ENCODE data around the gene CELF6.
A peak's percentile ranks its signal among the peaks of the same experiment; 100 is the strongest.

Gene CELF6

DNA sequence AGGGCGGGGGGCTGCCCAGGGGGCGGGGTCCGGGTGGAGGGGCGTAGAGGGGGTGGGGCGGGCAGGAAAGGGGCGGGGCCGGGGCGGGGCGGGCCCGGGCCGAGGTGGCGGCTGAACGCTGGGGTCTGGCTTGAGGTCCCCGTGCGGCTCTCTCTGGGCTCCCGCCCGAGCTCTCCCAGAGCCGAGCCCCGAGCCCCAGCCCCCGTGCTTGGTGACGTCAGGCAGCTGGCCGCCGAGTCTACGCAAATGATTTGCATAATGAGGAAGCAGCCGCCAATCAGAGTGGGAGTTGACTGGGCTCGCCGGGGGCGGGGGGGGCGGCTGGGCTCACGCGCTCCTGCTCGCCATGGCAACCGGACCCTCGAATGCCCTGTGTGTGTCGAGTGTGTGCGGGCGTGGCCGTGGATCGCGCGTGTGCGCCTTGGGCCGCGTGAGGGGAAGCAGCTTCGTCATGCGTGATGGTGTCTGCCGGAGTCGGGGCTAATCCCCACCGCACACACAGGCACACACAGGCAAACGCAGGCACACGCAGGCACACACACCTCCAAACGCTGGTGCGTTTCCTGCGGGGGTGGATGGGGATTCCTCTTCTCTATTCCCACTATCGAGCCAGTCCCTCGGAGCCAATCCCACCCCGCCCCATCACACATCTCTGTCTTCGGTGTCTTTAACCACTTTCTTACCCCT is at the start of gene CELF6:
TSS of gene CELF6 (minus strand) at position 173 of the 687 bp plus-strand sequence. CDS start 283 bp downstream, outside the sequence.
- DNase-seq (ENCODE audit: low spot score), result peak; percentile 89

DNA sequence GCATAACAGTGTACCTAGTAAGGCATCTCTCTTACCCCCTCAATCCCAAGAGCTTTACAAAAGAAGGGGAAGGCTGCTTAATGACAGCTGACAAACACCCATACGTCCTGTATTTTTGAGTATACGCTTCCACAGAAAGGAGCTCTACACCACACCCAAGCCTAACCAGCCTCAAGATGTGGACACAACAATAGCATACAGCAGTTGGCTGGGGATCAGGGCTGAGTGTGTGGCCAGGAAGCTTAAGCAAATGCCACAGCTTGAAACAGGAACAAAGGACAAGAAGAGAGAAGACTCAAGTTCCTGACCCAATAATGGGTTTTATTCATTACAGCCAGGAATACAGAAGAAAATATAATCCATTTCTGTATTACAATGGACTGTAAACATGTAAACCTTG is 48.9 kb upstream of the CELF6 start:
- DNase-seq (ENCODE audit: low spot score), result peak; percentile 69

DNA sequence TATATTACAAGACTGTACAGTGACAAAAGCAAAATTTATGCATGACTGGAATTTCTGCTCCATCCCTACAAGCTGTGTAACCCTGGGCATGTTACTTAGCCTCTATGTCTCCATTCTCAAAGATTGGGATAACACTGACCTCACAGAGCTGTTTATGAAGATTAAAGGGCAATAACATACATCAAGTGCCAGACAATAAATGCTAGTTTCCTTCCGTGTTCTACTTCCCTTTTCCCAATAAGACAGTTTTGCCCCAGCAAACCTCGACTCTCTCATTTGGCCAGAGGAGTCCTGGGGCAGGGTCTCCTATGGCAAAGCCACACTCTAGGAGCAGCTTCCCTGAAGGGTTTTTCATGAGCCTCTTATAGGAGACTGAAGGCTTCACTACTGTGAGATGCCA is 48.4 kb upstream of the CELF6 start:
- DNase-seq (ENCODE audit: low spot score), result no peak

DNA sequence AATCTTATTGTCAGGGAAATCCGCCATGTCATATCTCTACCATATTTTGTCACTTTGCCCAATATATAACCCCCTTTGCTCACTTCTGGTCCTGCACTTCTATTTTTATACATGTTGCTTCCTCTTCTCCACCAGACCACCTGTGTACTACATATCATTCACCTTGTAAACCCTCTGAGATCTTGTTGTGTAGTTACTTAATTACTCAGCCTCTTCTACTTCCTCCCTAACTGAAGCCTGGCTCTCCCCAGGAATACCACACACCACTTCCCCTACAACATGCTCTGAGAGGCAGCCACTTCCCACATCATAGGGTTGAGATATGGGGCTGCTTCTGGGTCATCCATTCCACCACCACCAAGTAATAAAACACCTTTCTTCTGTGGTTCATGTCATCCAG is 45.9 kb upstream of the CELF6 start:
- peak; percentile 65 for DNase-seq (ENCODE audit: low spot score)

DNA sequence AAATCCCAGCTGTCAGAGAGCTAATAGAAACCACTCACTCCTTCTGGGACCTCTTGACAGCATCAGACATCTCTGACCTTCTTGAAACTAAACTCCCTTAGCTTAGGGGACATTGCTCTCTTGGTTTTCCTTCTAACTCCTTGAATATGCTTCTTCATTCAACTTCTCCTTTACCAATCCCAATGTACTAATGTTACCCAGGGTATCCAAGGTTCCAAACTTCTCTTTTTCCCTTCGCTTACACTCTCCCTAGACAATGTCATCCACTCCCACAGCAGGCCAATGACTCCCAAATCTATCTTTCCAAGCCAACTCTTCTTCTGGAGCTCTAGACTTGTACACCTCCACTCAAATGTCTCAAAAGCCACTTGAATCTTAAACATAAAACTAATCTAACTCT is 41.2 kb upstream of the CELF6 start:
- DNase-seq (ENCODE audit: low spot score), result no peak

DNA sequence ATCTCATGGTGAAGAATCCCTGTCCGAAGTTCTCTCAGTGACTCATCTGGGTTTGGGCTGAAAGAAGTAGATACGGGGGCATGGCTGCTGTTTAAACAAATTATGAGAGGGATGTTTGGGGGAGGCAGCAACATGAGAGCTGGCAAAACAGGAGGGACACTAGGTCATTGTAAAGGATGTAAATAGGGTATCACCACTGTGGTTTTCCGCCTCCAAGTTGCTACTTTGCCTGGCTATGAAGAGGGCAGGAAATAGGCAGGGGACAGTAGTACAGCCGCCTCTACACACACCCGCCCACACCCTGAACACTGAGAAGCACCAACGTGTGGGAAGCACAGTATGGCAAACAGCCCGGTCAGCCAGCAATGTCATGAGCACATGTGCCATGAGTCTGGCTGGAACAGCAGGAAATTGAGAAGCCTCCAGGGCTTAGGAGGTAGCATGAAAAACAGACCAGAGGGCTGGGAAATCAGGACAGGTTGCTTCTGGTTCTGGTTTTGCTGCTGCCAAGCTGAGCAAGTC is 38.8 kb upstream of the CELF6 start:
- peak; percentile 72 for DNase-seq (ENCODE audit: low spot score)

DNA sequence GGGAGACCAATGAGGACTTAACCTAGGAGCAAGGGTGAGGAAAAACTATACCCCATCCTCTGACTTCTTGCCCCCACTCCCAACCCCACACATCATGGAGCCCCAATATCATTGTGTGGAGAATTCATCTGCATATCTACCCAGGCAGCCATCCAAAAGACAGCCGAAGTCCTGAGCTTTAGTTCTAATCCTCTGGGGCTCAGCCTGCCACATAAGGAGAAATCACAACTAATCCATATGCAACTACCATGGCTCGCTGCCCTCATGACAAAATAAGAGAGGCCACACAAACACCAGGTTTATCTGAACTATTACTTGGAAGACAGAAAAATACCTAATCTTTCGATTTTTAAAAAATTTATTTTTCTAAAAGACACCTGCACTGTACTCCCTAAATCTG is 38.2 kb upstream of the CELF6 start:
- DNase-seq (ENCODE audit: low spot score), result no peak

DNA sequence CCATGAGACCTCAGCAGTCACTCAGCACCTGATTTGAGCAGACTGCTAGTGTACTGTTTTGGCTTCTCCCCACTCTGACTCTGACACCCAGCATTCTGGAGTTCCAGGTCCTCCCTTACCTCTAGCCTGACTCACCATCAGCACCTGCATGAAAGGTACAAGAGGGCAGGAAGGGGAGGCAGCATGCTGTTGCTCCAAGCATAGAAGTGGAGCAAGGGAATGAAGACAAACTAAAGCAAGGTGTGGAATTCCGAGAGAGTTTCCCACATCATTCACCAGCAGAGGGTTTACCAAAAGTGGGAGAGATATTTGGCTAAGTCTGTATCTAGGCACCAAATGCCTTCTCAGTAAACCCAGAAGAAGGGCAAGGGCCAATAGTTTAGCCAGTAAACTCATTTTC is 34.5 kb upstream of the CELF6 start:
- no peak for DNase-seq (ENCODE audit: low spot score)

DNA sequence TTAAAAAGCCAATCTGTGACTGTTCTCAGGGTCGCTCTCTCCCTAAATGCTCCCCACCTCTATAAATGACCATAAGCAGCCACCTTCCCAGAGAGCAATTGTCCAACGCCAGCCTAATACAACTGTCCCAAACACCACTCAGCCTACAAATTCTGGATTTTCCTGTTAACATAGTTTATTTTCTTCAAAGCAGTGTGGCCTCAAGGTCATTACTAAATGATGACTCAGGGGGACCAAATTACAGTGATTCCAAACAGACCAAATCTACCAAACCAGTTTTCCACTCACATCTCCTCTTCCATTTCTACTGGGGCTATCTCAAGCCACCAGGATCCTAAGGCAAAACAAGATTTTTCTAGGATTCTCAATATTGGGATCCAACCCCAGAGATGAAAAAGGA is 33.3 kb upstream of the CELF6 start:
- no peak for DNase-seq (ENCODE audit: low spot score)

DNA sequence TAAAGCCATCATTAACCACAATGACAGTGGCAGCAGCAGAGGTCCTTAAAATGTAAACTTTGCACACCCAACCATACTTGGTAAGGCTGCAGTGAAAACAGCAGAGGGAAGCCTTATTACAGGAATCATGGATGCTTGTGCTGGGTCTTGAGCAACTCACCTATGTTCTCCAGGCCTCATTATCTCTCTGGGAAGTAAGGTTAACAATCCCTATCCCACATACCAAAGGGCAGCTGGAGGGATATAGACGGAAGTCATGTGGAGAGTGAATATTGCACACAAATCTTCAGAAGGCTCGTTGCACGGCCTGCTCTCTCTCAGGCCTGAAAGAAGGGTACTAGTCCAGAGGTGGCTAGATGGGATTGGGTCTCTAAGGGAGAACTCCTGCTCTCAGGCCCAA is 25.8 kb upstream of the CELF6 start:
- no peak for DNase-seq (ENCODE audit: low spot score)

DNA sequence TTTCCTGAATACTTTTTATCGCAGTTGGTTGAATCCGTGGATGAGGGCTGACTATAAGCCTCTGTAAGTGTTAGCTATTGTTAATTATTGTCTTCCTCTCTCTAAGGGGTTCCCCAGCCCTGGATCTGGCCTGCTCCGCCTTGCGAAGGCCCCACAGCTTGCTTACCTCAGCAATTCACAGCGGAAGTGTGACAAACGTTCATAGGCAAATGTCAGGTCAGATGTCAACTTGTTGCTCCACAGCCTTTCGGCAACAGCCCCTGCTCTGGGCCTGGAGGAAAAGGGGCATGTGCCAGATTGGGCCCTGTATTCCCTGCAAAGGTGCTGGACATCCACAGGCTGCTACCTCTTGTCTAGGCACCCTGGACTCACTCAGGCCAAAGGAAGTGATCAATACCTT is 25.3 kb upstream of the CELF6 start:
- no peak for DNase-seq (ENCODE audit: low spot score)

DNA sequence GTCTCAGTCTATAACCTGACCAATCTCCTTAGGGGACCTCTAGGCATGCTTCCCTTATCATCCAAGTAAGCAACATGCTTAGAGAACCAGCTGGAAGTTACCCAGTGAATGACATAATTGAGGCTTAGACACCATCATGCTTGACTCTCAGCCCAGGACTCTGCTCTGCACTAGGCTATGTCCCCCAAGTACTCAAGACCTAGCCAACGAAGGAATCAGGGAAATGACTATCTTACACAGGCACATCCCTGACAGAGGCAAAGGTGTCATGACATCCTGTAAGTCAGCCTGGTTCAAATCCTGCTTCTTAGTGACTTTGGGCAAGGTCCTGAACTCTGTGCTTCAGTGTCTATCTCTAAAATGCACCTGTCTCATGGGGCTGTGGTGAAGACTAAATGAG is 24.6 kb upstream of the CELF6 start:
- no peak for DNase-seq (ENCODE audit: low spot score)

DNA sequence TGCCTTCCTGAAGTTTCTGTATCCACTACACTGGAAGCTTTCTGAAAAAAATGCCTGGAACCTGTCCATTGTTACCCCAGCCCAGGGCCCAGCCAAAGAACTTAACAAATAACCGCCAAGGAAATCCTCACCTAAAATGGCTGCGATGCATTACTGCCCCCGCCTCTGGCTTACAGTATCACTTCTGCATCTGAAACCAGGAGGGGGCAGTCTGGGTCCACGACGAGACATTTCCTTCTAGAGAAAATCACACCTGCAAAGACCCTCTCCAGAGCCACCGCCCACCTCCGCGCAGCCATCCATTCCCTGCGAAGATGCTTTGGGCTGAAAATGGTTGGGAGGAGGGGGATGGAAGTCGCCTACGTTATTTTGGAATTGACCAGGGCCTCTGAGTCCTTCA is 22.4 kb upstream of the CELF6 start:
- no peak for DNase-seq (ENCODE audit: low spot score)

DNA sequence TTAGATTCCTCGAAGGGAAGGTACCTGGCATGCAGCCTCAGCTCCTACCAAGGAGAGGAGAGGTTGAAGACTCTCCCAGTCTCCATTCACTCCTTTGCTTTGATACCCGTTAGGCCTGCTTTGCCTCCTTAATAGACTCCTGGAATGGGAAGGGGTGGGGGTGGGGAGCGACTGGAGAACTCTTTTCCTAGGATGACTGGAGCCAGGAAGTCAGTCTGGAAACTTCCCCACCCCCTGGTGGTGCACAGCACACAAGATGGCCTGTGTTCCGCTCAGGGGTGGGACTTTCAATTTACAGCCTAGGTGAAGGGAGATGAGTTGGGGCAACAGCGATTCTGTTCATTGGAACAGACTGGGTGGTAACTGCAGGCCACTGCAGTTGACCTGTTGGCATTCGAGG is 21.4 kb upstream of the CELF6 start:
- DNase-seq (ENCODE audit: low spot score), result no peak

DNA sequence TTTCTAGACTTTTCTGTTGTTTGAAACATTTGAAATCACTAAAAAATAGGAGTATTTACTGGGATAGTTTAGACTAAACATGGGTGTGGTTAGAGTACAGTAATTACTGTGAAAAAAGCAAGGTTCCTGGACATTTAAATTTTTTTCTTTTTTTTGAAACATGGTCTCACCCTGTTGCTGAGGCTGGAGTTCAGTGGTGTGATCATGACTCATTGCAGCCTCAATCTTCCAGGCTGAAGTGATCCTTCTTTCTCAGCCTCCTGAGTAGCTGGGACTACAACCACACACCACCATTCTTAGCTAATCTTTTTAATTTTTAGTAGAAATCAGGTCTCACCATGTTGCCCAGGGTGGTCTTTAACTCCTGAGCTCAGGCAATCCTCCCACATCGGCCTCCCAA is 20.4 kb upstream of the CELF6 start:
- DNase-seq (ENCODE audit: low spot score), result no peak

DNA sequence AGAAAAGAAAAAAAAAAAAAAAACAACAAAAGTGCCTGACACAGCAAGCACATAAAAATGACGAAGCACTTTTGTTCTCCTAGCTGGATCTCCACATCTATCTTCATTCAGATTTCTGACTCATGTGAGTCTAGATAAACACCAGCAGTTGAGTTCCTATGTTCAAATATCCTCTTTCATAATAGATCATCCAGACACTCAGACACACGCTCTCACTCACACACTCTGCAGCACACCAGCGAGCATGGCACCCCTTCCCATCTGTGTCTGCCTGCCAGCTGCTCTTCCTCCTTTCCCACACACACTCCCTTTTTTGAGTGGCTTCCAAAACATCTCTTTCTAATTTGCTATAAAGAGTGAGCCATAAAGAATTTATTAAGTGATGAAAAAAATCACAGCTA is 19.8 kb upstream of the CELF6 start:
- peak; percentile 75 for DNase-seq (ENCODE audit: low spot score)

DNA sequence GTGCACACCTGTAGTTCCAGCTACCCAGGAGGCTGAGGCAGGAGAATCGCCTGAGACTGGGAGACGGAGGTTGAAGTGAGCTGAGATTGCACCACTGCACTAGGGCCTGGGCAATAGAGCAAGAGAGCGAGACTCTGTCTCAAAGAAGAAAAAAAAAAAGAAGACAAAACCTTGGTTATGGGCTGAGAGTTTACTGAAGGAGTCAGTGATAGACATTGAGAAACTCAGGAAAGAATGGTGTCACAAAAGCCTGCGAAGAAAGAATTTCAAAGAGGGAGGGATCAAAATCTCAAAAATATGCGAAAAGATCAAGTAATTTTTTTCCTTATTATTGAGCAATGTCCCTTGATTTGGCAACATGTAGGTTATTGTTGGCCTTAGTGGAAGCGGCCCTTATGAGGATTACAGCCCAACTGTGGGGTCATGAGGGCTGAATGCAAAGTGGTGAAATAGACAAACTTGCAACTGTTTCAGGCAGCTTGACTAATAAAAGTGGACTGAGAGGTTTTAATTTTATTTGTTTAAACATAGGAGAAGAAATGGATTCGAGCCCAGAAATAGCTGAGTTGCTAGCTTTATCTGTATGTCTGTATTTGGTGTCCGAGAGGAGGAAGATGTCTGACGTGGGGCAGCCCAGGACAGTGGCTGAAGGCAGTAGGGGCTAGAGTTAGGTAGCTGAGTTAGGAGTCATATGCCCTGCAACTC is 18.8 kb upstream of the CELF6 start:
- DNase-seq (ENCODE audit: low spot score), result no peak

DNA sequence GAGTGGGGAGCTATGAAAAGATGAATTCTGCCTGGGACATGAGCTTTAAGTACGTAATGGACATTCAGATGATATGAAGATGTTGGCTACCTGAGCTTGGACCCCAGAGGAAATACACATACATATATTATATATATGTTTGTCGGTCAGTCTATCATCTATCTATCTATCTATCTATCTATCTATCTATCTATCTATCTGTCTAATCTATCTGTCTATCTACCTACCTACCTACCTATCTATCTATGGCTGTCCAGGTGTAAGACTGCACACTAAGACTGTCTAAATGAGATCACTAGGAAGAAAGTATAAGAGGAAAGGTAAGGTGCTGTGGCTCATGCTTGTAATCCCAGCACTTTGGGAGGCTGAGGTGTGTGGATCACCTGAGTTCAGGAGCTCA is 18.2 kb upstream of the CELF6 start:
- no peak for DNase-seq (ENCODE audit: low spot score)

DNA sequence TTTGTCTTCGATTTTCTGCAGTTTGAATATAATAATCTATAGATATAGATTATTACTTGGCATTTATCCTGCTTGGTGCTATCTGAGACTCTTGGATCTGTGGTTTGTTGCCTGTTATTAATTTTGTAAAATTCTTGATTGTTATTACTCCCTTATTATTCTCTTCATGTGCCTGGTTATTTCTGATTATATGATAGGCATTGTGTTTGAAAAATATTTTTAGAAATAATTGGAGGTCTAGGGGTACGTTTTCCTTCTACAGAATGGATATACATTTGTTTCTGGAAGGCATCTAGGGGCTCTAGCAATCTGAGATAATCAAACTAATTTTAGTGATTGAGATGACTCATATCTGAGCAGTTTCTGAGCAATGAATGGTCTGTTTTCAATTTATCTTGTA is 14.9 kb upstream of the CELF6 start:
- DNase-seq (ENCODE audit: low spot score), result no peak

DNA sequence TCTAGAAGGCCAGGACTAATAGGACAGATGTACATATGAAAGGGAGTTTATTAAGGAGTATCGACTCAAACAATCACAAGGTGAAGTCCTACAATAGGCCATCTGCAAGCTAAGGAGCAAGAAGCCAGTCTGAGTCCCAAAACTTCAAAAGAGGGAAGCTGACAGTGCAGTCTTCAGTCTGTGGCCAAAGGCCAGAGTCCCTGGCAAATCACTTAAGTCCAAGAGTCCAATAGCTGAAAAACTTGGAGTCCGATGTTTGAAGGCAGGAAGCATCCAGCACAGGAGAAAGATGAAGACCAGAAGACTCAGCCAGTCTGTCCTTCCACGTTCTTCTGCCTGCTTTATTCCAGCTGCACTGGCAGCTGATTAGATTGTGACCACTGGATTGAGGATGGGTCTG is 11.1 kb upstream of the CELF6 start:
- DNase-seq (ENCODE audit: low spot score), result no peak

DNA sequence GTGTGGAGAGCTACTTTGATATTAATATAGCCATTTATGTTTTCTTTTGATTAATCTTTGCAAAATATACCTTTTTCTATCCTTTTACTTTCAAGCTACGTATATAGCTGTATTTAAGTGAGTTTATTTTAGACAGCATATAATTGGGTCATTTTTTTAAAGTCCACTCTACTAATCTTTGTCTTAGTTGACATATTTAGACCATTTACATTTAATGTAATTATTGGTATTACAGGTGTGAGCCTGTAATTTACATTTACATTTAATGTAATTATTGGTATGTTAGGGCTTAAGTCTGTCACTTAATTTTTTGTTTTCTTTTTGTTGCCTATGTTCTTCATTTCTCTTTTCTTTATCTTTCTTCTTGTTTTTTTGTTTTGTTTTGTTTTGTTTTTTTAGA is 3.8 kb upstream of the CELF6 start:
- no peak for DNase-seq (ENCODE audit: low spot score)

DNA sequence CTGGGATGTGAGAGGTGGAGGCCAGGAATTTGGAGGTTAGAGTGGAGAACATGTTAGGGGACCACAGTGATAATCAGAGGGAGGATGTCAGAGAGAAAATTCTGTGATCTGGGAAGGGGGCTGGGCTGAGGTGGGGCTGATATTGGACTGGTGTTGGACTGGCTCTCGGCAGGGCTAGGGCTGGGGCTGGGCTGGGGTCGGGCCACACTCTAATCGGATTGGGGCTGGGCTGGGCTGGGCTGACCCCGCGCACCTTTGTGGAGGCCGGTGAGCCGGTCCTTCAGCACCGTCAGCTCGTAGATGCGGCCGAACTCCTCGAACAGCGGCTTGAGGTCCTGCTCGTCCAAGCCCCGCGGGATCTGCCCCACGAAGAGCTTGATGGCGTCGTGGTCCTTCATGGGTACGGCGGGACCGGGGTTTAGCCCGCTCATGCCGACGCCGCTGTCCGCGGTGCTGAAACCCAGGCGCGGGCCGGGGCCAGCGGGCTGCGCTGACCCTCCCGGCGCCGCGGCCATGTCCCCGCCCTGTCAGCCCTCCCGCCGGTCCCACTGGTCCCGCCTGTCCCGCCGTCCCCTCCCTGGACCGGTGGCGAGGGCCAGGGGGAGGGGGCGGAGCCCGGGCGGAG is 485 bp downstream of the CELF6 start:
- DNase-seq (ENCODE audit: low spot score), result peak; percentile 60

DNA sequence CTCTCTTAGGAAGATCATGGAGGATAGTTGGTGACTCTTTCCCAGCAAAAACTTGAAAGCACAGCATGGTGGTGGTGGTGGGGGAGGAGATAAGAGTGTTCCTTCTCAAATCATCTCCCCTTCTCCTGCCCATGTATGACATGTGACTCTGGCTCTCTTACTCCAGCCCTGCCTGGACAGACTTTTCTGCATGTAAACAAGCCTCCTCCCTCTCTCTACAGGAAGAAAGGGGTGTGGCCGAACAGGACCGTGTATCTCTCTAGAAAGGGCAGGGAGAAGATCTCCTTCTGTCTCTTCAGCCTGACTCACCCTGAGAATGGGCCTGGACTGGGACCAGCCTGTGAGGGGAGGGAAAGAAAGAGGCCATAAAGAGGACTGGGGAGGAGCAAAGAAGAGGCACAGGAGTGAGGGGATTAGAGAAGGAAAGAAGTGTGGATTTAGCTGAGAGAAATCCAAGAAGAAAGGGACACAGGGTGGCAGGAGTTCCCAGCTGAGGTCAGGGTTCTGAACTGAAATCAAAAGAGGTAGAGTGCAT is 1.5 kb downstream of the CELF6 start:
- no peak for DNase-seq (ENCODE audit: low spot score)

Measured in Ammon's horn (tissue), 1 donor.